ENCODE data around the gene DNAJC5G. TPM values are rescaled to one million over a fixed set of nuclear protein-coding genes. Genes with fewer than 3 reads are reported as not detected.

The DNAJC5G gene
- total and polyA plus RNA-seq, 9 of the 15 experiments (the other 6 are each of a cell fraction or from before 2014, with no cell fraction given): not detected

- no peak for TF ChIP-seq TCF15 (CRISPR knock-in tag; IDR thresholded peaks at IDR 0.05)
- no peak for TF ChIP-seq HNRNPH1 (optimal IDR thresholded peaks at IDR 0.05; ENCODE audit: low read depth, low read length)
- no peak for TF ChIP-seq ZNF316 (IDR thresholded peaks at IDR 0.05)
- TF ChIP-seq RERE (CRISPR knock-in tag; IDR thresholded peaks at IDR 0.05; ENCODE audit: borderline replicate concordance): no peak
- TF ChIP-seq CEBPG (CRISPR knock-in tag; IDR thresholded peaks at IDR 0.05): no peak
- TF ChIP-seq CEBPG (tag; conservative IDR thresholded peaks at IDR 0.05 in 1 of 2, IDR thresholded peaks at IDR 0.05 in 1 of 2): no peak
- TF ChIP-seq TBL1XR1 (IDR thresholded peaks at IDR 0.05; ENCODE audit: low read length in 2 of 2): no peak
These were observed 13.3 kb upstream of the DNAJC5G start (continued) for GRCh38 chr2:27261926-27262298.

Measured in K562 (cell line).